ELR (cell line): ENCODE data around the gene TIGD2.

ENCODE experiments used
- DNase-seq: peaks from one replicate; pipeline ENCODE4 v3.0.0-alpha.2; 2015; ENCODE audit warnings: low read depth

The TIGD2 gene

GRCh38 chr4:89162987-89163386 is 51.7 kb downstream of the TIGD2 start:
- no peak for DNase-seq

DNA sequence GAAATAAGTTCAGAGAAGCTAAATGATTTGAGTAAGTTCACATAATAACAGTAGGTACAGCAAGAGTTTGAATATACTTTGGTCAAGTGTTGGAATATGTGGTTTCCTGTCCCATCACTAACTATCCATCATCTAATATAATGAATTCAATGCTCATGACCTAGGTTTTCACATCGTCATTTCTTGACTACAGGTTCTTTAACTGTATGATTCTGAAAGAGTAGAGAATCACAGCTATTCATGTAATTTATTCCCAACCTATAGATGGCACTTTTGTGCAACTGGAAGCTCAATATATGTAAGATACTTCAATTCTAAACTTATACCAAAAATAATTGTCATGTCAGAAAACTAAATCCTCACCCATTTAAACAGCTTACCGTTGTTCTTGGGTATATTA is 53.1 kb downstream of the TIGD2 start:
- no peak for DNase-seq
